ENCODE data around the gene BYSL.
A peak's percentile ranks its signal among the peaks of the same experiment; 100 is the strongest.

The BYSL gene

GRCh38 chr6:41970436-41970846 is 49.1 kb downstream of the BYSL start:
- Mint-ChIP-seq H3K9me3 (no peaks in the 10 kb centered on the region), H3K4me3 (no peak overlapping the region), H3K36me3 (ENCODE audit: low read depth) (no peaks in the 10 kb centered on the region), H3K27me3 (ENCODE audit: low read depth) (no peaks in the 10 kb centered on the region), H3K4me1 (no peaks in the 10 kb centered on the region), H3K27ac (peak overlapping the region in 1 of 3 experiments; percentile 30)
- TF ChIP-seq, protein P1, sequence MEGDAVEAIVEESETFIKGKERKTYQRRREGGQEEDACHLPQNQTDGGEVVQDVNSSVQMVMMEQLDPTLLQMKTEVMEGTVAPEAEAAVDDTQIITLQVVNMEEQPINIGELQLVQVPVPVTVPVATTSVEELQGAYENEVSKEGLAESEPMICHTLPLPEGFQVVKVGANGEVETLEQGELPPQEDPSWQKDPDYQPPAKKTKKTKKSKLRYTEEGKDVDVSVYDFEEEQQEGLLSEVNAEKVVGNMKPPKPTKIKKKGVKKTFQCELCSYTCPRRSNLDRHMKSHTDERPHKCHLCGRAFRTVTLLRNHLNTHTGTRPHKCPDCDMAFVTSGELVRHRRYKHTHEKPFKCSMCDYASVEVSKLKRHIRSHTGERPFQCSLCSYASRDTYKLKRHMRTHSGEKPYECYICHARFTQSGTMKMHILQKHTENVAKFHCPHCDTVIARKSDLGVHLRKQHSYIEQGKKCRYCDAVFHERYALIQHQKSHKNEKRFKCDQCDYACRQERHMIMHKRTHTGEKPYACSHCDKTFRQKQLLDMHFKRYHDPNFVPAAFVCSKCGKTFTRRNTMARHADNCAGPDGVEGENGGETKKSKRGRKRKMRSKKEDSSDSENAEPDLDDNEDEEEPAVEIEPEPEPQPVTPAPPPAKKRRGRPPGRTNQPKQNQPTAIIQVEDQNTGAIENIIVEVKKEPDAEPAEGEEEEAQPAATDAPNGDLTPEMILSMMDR (IDR thresholded peaks at IDR 0.05; ENCODE audit: unreplicated experiment in 3 of 3) = no peak

DNA sequence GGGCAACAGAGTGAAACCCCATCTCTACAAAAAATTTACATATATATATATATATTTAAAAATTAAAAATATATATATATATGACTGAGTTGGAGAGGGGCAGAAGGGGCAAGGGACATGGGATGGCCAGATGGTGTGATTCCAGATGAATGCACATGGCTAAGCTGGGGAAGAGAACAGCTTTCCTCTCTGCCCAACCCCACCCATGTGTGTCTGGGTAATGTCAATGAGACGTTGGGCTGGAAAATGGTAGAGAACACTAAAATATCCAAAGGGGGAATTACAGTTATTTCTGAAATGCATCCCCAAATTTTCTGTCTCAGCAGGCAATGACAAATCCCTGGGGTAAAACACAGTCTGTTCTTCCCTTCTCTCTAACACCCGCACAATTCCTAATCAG is 51.5 kb downstream of the BYSL start:
- Mint-ChIP-seq H3K9me3 (no peaks in the 10 kb centered on the region), H3K36me3 (ENCODE audit: low read depth) (no peaks in the 10 kb centered on the region), H3K4me3 (no peak overlapping the region), H3K27me3 (ENCODE audit: low read depth) (no peaks in the 10 kb centered on the region), H3K27ac (no peak overlapping the region), H3K4me1 (no peaks in the 10 kb centered on the region)
- TF ChIP-seq, protein P1 (IDR thresholded peaks at IDR 0.05; ENCODE audit: unreplicated experiment in 3 of 3) = no peak

DNA sequence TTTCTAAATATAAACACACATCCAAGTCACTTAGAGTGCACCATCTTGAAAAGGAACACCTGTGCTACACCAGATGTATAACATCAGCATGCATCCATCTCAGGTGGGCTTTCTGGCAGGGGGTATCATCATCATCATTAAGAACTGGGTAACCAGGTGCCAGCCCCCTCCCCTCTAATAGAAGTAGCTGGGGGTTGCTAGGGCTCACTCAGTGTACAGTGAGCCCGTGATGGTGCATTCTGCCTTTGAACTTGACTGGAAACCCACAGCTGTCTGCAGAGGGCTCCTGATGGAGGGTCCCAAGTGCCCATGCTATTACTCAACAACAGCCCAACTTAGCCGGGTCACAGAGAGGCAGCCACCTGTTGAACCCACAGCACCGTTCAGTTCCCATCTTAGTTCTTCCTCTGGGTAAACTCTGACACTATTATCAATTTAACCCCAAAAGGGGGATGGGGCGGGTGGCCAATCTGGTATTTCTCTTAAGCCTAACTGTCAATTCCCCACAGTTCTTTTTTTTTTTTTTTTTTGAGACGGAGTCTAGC is 53.1 kb downstream of the BYSL start:
- TF ChIP-seq, protein P1 (IDR thresholded peaks at IDR 0.05; ENCODE audit: unreplicated experiment in 3 of 3) = no peak

GRCh38 chr6:41975276-41975675 is 54.0 kb downstream of the BYSL start:
- Mint-ChIP-seq H3K9me3 (no peaks in the 10 kb centered on the region), H3K27ac (no peak overlapping the region), H3K27me3 (ENCODE audit: low read depth) (no peaks in the 10 kb centered on the region), H3K4me1 (no peaks in the 10 kb centered on the region), H3K4me3 (no peak overlapping the region), H3K36me3 (ENCODE audit: low read depth) (no peaks in the 10 kb centered on the region)
- TF ChIP-seq, protein P1 (IDR thresholded peaks at IDR 0.05; ENCODE audit: unreplicated experiment in 3 of 3) = no peak

More for the DNA sequence above, 53.1 kb downstream of the BYSL start:
- no peaks in the 10 kb centered on the region for H3K36me3 Mint-ChIP-seq (ENCODE audit: low read depth)
- H3K27ac Mint-ChIP-seq = no peak overlapping the region
- no peak overlapping the region for H3K4me3 Mint-ChIP-seq
- no peaks in the 10 kb centered on the region for H3K27me3 Mint-ChIP-seq (ENCODE audit: low read depth)
- no peaks in the 10 kb centered on the region for H3K9me3 Mint-ChIP-seq
- no peaks in the 10 kb centered on the region for H3K4me1 Mint-ChIP-seq

DNA sequence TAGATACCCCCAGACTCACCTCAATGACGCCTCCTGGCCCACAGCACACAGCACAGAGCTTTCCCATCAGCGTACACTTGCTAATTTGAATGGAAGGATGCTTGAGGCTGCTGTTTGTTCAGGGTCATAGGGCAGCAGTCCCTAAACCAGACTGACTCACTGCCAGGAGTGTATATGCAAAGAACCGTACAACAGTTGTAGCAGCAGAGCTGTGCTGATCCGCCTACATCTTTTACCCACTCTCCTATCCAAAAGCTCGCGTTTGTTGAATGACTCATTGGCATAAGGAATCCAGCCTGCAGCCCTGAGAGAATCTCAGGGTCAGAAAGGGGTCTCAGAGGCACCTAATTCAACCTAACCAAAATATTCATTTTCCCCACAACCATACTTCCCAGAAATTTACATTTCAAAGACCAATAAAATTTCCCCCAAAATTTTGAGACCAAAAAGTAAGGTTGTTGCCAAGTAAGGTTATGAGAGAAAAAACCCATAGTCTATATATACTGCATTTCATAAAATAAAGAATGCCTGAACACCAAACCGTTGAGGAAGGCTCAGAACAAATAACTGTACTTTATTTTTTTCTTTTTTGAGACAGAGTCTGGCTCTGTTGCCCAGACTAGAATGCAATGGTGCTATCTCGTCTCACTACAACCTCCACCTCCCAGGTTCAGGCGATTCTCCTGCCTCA is 55.6 kb downstream of the BYSL start:
- no peak overlapping the region for H3K4me3 Mint-ChIP-seq
- H3K36me3 Mint-ChIP-seq (ENCODE audit: low read depth) = no peaks in the 10 kb centered on the region
- H3K4me1 Mint-ChIP-seq = no peaks in the 10 kb centered on the region
- no peak overlapping the region for H3K27ac Mint-ChIP-seq
- peaks cover 3% of the 10 kb centered on the region for H3K27me3 Mint-ChIP-seq (ENCODE audit: low read depth)
- peaks cover 3% of the 10 kb centered on the region for H3K9me3 Mint-ChIP-seq
- TF ChIP-seq, protein P1 (IDR thresholded peaks at IDR 0.05; ENCODE audit: unreplicated experiment in 3 of 3) = no peak

Data from nephron (organoid).